ENCODE measurements around the gene SHOX.
A peak's percentile ranks its signal among the peaks of the same experiment; 100 is the strongest.
"Not testable (repeated sequence)": the region's sequence is repeated elsewhere in the genome, so short reads cannot be mapped to it uniquely, and the experiment has no call there.

Gene SHOX

GRCh38 chrX:622802-623201, 7.8 kb upstream of the SHOX start:
- DNase-seq: not testable (repeated sequence)

DNA sequence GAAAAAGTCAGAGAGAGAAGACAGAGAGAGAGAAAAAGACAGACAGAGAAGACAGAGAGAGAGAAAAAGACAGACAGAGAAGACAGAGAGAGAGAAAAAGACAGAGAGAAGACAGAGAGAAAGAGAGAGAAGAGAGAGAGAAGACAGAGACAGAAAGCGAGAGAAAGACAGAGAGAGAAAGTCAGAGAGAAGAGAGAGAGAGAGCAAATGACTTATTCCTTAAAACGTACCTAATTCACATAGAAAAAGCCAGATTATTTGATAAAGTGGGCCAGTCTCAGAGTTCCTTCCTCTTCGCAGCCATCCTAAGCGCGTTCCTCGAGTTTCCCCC, 7.4 kb upstream of the SHOX start:
- no peak for DNase-seq

DNA sequence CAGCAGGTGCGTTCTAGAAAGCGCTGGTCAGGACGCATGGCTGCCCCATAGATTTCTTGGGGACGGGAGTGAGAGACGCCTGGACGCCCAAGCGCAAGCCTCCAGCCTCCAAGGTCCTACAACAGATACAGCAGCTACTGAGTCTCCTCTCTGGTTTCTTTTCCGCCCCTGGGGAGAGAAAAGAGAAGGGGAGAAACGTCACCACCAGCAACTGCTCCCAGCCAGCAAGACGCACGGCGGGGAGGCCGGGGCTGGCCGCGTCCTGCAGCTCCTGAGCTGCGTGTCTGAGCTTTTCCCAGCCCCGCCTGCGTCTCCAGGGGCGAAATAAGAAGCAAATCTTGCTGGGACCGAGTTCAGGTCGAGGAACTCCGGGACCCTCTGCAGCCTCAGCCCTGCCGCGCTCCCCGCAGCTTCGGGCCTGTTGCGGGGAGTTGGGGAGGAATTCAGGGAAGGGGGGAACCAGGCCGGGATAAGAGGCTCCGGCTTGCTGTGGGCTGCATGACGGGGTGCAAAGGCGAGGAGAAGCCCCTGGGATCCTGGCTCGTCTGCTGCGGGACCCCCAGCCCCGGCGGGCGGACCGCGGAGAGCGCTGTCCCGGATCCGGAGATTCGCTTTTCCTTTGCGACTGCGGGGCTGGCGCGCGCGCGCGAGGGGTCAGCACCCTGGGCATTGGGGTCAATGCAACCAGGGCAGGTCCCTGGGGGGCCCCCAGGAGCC, 6.8 kb upstream of the SHOX start:
- DNase-seq: peak in 1 of 2 experiments; percentile 22

DNA sequence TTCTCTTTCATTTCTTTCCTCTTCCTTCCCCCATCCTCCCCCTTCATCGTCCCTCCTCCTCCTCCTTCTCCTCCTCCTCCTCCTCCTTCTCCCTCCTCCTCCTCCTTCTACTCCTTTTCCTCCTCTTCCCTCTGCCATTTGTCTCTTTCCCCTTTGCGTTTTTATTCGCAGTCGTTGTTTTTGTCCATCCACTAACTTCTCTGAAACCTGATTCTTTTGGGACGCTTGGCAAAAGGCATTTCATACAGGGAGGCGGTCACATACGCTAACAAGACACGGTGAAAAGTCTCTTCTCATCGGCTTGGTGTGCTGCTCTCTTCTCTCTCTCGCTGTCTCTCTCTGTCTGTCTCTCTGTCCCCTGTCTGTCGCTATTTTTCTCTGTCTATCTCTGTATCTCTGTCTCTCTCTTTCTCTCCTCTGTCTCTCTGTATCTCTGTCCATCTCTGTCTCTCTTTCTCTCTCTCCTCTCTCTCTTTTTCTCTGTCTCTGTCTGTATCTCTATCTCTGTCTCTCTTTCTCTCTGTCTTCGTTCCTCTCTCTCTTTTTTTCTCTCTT, 5.4 kb upstream of the SHOX start:
- DNase-seq: no peak

- DNase-seq: not testable (repeated sequence)
These were observed 4.5 kb upstream of the SHOX start for GRCh38 chrX:626047-626446.

DNA sequence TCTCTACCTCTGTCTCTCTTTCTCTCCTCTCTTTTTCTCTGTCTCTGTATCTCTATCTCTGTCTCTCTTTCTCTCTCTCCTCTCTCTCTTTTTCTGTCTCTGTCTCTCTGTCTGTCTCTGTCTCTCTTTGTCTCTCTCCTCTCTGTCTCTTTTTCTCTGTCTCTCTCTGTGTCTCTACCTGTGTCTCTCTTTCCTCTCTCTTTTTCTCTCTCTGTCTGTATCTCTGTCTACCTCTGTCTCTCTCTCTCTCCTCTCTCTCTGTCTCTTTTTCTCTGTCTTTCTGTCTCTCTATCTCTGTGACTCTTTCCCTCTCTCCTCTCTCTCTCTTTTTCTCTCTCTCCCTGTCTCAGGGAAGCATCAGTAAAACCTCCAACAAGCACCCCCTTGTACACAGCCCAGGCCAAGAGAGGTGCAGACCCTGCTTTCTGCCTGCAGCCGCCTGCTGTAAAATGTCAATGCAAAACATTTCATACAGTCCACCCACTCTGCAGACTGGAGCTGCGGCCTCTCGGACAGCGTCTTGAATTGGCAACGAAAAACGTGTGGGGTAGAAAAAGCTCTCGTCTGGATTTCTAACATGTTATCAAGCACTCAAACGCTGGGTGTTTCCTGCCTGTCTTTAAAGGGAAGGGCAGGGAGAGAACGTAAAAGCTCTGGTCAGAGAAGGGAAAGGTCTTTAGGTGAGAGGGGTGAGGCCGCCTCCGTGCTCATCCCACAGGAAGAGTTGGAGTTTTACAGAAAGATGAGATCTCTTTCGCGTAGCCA, 3.7 kb upstream of the SHOX start:
- no peak for DNase-seq

- no peak for DNase-seq
These were observed 3.0 kb upstream of the SHOX start for GRCh38 chrX:627510-627981.

DNA sequence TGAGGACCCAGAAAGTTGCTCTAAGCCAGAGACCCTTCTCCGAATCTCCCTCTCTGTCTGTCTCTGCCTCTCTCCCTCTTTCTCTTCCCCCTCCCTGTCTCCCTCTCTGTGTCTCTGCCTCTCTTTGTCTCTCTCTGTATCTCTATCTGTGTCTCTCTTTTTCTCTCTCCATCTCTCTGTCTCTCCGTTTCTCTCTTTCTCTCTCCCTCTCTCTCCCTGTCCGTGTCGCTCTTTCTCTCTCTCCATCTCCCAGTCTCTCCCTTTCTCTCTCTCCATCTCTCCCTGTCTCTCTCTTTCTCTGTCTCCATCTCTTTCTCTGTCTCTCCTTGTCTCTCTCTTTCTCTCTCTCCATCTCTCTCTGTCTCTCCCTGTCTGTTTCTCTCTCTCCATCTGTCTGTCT, 2.6 kb upstream of the SHOX start:
- no peak for DNase-seq

DNA sequence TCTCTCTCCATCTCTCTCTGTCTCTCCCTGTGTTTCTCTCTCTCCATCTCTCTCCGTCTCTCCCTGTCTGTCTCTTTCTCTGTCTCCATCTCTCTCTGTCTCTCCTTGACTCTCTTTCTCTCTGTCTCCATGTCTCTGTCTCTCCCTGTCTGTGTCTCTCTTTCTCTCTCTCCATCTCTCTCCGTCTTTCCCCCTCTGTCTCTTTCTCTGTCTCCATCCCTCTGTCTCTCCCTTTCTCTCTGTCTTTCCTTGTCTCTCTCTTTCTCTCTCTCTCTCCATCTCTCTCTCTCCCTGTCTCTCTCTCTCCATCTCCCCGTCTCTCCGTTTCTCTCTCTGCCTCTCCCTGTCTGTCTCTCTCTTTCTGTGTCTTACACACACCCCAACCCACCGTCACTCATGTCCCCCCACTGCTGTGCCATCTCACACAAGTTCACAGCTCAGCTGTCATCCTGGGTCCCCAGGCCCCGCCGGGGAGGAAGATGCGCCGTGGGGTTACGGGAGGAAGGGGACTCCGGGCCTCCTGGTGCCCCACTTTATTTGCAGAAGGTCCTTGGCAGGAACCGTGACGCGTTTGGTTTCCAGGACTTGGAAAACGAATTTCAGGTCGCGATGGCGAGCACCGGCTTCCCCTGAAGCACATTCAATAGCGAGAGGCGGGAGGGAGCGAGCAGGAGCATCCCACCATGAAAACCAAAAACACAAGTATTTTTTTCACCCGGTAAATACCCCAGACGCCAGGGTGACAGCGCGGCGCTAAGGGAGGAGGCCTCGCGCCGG, 1.2 kb upstream of the SHOX start:
- no peak for DNase-seq

- no peak for DNase-seq
These were observed 482 bp upstream of the SHOX start for GRCh38 chrX:630007-630611.

- DNase-seq: no peak
These were observed 1.3 kb downstream of the SHOX start for GRCh38 chrX:631802-632365.

DNA sequence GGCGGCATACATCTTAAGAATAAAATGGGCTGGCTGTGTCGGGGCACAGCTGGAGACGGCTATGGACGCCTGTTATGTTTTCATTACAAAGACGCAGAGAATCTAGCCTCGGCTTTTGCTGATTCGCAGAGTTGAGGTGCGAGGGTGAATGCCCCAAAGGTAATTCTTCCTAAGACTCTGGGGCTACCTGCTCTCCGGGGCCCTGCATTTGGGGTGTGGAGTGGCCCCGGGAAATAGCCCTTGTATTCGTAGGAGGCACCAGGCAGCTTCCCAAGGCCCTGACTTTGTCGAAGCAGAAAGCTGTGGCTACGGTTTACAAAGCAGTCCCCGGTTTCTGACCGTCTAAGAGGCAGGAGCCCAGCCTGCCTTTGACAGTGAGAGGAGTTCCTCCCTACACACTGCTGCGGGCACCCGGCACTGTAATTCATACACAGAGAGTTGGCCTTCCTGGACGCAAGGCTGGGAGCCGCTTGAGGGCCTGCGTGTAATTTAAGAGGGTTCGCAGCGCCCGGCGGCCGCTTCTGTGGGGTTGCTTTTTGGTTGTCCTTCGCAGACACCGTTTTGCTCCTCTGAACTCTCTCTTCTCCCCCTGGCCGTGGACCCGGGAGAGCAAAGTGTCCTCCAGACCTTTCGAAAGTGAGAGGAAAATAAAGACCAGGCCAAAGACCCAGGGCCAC, 1.9 kb downstream of the SHOX start:
- DNase-seq: no peak

DNA sequence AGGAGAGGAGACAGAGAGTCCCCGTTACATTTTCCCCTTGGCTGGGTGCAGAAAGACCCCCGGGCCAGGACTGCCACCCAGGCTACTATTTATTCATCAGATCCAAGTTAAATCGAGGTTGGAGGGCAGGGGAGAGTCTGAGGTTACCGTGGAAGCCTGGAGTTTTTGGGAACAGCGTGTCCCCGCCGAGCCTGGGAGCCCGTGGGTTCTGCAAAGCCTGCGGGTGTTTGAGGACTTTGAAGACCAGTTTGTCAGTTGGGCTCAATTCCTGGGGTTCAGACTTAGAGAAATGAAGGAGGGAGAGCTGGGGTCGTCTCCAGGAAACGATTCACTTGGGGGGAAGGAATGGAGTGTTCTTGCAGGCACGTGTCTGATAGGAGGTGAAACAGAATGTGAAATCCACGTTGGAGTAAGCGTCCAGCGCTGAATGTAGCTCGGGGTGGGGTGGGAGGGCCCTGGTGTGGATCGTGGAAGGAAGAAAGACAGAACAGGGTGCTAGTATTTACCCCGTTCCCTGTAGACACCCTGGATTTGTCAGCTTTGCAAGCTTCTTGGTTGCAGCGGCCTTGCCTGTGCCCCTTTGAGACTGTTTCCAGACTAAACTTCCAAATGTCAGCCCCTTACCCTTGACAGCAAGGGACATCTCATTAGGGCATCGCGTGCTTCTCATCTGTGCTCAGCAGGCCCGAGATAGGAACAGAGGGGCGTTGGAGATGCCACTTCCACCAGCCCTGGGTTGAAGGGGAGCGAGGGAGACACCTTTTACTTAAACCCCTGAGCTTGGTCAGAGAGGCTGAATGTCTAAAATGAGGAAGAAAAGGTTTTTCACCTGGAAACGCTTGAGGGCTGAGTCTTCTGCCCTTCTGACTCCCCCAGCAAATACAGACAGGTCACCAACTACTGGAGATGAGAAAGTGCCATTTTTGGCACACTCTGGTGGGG, 2.7 kb downstream of the SHOX start:
- no peak for DNase-seq

- no peak for DNase-seq
These were observed 3.7 kb downstream of the SHOX start for GRCh38 chrX:633985-634958.

GRCh38 chrX:635428-636090, 5.0 kb downstream of the SHOX start:
- no peak for DNase-seq

GRCh38 chrX:636981-637659, 6.5 kb downstream of the SHOX start:
- no peak for DNase-seq

DNA sequence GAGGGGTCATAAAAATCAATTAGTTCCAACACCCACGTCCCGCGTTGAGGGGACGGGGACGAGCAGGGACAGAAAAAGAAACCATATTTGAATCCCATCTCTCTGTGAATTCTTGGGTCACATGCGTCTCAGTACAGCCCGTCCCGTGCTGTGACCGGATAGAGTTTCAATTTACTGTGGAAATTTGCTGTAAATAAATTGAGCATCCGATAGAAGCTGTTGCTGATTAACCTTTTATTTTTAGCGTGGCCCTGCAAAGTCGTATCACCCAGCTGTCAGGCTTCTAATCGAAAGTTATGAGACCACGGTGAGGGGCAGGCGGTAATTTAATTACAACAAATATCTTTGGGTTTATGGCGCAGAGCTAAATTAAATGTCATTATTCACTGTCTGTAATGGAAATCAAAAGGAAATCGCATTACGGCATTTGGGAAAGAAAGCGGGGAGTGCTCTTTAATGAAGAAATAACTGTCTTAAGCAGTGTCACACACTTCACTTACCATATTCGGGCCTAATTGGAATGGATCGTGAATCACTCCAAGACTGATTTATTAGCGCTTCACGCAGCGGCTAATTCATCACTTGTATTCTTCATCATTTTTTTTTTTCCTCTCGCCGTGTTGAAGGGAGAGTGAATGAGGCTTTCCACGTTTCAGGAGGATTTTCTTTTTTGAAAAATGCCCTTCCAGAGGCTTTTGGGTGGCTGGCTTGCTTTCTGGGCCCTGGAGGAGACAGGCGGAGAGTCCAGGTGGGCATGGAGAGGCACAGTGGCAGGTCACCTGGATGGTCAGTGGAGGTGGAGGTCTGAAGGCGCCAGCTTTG, 7.3 kb downstream of the SHOX start:
- DNase-seq: no peak
